ENCODE measurements around the gene COG5.

- TF ChIP-seq BCL6 (CRISPR knock-in tag; IDR thresholded peaks at IDR 0.05) (no peak), TCF7L2 (IDR thresholded peaks at IDR 0.05; ENCODE audit: low read depth, low read length) (no peak), GMEB1 (CRISPR knock-in tag; IDR thresholded peaks at IDR 0.05) (no peak), RAD21 (CRISPR knock-in tag; conservative IDR thresholded peaks at IDR 0.05 in 1 of 2, IDR thresholded peaks at IDR 0.05 in 1 of 2) (no peak), CBFB (CRISPR knock-in tag; IDR thresholded peaks at IDR 0.05) (no peak), EP400 (IDR thresholded peaks at IDR 0.05) (no peak; the same call in 1 of the 2 replicates), SP1 (CRISPR knock-in tag; IDR thresholded peaks at IDR 0.05) (peak; percentile 47), PKNOX1 (IDR thresholded peaks at IDR 0.05) (no peak), SMARCC2 (IDR thresholded peaks at IDR 0.05; ENCODE audit: low read depth) (0 out of 2 replicates have a peak, but pooled peaks have one; percentile 15), CTCF (IDR thresholded peaks at IDR 0.05 in 2 of 3, conservative IDR thresholded peaks at IDR 0.05 in 1 of 3; ENCODE audit: insufficient read depth in 2 of 3, low read depth in 1 of 3, low read length in 3 of 3) (no peak), CREB1 (IDR thresholded peaks at IDR 0.05) (no peak), CREB1 (CRISPR knock-in tag; IDR thresholded peaks at IDR 0.05) (no peak)
Measured at GRCh38 chr7:107170051-107170915, 393.4 kb downstream of the COG5 start.
